IMR-90 (cell line): ENCODE results near the gene BCAP31. TPM values are rescaled to one million over a fixed set of nuclear protein-coding genes. Genes with fewer than 3 reads are reported as not detected.

Source experiments
- ATAC-seq: fragments of 200-7000 bp; cut with Tn5 transposase; 2 replicates; pipeline ENCODE4 v1.9.1; 2020; ENCODE audit warnings: low read depth, mild to moderate bottlenecking, moderate library complexity
- BruUV-seq: library from RNA; stranded (reverse); fragments of 400-500 nt; replicated peaks from 2 replicates; lab custom pipeline; 2021; lab: Mats Ljungman, UMichigan
- CTCF ChIA-PET: fragments of 300-600 bp; formaldehyde crosslinking; extraction: SDS; loops from one replicate; lab custom pipeline; 2021; ENCODE audit warnings: antibody characterized with exemption; lab: Yijun Ruan, JAX
- POLR2A ChIA-PET: fragments of 300-600 bp; sonication (Branson Sonifier 250); formaldehyde crosslinking; loops from one replicate; lab custom pipeline; 2022; ENCODE audit warnings: antibody characterized with exemption; ENCODE audit not compliant: unreplicated experiment; lab: Charles Lee
- DNase-seq: peaks from one replicate; pipeline ENCODE4 v3.0.0; 2013
- H2AFZ ChIP-seq: replicated peaks from 2 replicates; pipeline ENCODE3; 2013; ENCODE audit warnings: low read length, mild to moderate bottlenecking; ENCODE audit not compliant: poor library complexity
- H2AK5ac ChIP-seq: 2 replicates; pipeline ENCODE4 v1.6.1; 2013; ENCODE audit warnings: low read depth, low read length, inconsistent platforms
- H2AK9ac ChIP-seq: replicated peaks from 2 replicates; pipeline ENCODE3; 2013; ENCODE audit warnings: mild to moderate bottlenecking, low read depth, low read length, moderate library complexity; ENCODE audit not compliant: poor library complexity
- H2BK120ac ChIP-seq: 2 replicates; pipeline ENCODE4 v1.6.1; 2013; ENCODE audit warnings: low read depth, low read length, inconsistent platforms
- H2BK15ac ChIP-seq: 3 replicates; pipeline ENCODE4 v1.6.1; 2013; ENCODE audit warnings: low read depth, low read length, inconsistent platforms
- H2BK20ac ChIP-seq: 2 replicates; pipeline ENCODE4 v1.6.1; 2013; ENCODE audit warnings: low read depth, mild to moderate bottlenecking, inconsistent platforms, low read length, moderate library complexity
- H2BK5ac ChIP-seq: 2 replicates; pipeline ENCODE4 v1.6.1; 2013; ENCODE audit warnings: mild to moderate bottlenecking, low read depth, low read length, inconsistent platforms; ENCODE audit not compliant: poor library complexity, severe bottlenecking
- H3K14ac ChIP-seq: replicated peaks from 2 replicates; pipeline ENCODE4 v1.6.1; 2013; ENCODE audit warnings: low read depth, low read length, inconsistent platforms
- H3K18ac ChIP-seq: 2 replicates; pipeline ENCODE4 v1.6.1; 2013; ENCODE audit warnings: low read depth, low read length, control low read depth
- H3K23ac ChIP-seq: 2 replicates; pipeline ENCODE4 v1.6.1; 2013; ENCODE audit warnings: low read depth, low read length, inconsistent platforms
- H3K27ac ChIP-seq: 2 replicates; pipeline ENCODE4 v1.5.1; 2013; ENCODE audit warnings: mild to moderate bottlenecking, control low read depth, low read length; ENCODE audit not compliant: insufficient read depth
- H3K27me3 ChIP-seq: 2 replicates; pipeline ENCODE4 v1.6.1; 2013; ENCODE audit warnings: low read length; ENCODE audit not compliant: control insufficient read depth, insufficient read depth
- H3K36me3 ChIP-seq: 2 replicates; pipeline ENCODE4 v1.6.1; 2013; ENCODE audit warnings: low read length, mixed read lengths; ENCODE audit not compliant: control insufficient read depth, insufficient read depth
- H3K4ac ChIP-seq: 2 replicates; pipeline ENCODE4 v1.6.1; 2013; ENCODE audit warnings: low read depth, low read length, inconsistent platforms
- H3K4me1 ChIP-seq: 2 replicates; pipeline ENCODE4 v1.6.1; 2013; ENCODE audit warnings: low read length, mixed read lengths; ENCODE audit not compliant: control insufficient read depth, insufficient read depth
- H3K4me2 ChIP-seq: 2 replicates; pipeline ENCODE4 v1.6.1; 2013; ENCODE audit warnings: low read depth, mild to moderate bottlenecking, control low read depth, low read length, moderate library complexity
- H3K4me3 ChIP-seq: 2 replicates; pipeline ENCODE4 v1.5.1; 2013; ENCODE audit warnings: low read depth, mild to moderate bottlenecking, control low read depth, low read length, moderate library complexity; ENCODE audit not compliant: insufficient read depth
- H3K56ac ChIP-seq: 2 replicates; pipeline ENCODE4 v1.6.1; 2013; ENCODE audit warnings: low read length, inconsistent platforms; ENCODE audit not compliant: insufficient read depth; ENCODE audit errors: extremely low read depth
- H3K79me1 ChIP-seq, 2 experiments: 2 replicates each; pipeline ENCODE4 v1.6.1; 2013; ENCODE audit warnings: low read length in 2 of 2, inconsistent platforms in 1 of 2, low read depth in 1 of 2
- H3K9ac ChIP-seq: 2 replicates; pipeline ENCODE4 v1.6.1; 2013; ENCODE audit warnings: low read depth, low read length, control low read depth
- H3K9me1 ChIP-seq: 2 replicates; pipeline ENCODE4 v1.6.1; 2013; ENCODE audit warnings: low read length, inconsistent platforms; ENCODE audit not compliant: insufficient read depth
- H3K9me3 ChIP-seq: 2 replicates; pipeline ENCODE4 v1.6.1; 2013; ENCODE audit warnings: low read length; ENCODE audit not compliant: control insufficient read depth, insufficient read depth
- H4K20me1 ChIP-seq: 2 replicates; pipeline ENCODE4 v1.6.1; 2013; ENCODE audit warnings: low read length, inconsistent platforms; ENCODE audit not compliant: insufficient read depth
- H4K5ac ChIP-seq: 2 replicates; pipeline ENCODE4 v1.6.1; 2013; ENCODE audit warnings: mild to moderate bottlenecking, low read depth, low read length, control low read depth
- H4K8ac ChIP-seq, 2 experiments: 2 replicates each; pipeline ENCODE4 v1.6.1; 2013; ENCODE audit warnings: low read depth in 2 of 2, low read length in 2 of 2, control low read depth in 1 of 2, inconsistent platforms in 1 of 2
- H4K91ac ChIP-seq: 2 replicates; pipeline ENCODE4 v1.6.1; 2013; ENCODE audit warnings: low read depth, low read length, inconsistent platforms; ENCODE audit not compliant: insufficient read depth
- BHLHE40 ChIP-seq: fragments of 150-350 bp; IDR thresholded peaks from 2 replicates; pipeline ENCODE4 v1.6.1; 2016; ENCODE audit warnings: mild to moderate bottlenecking, low read depth, low read length
- CEBPB ChIP-seq: IDR thresholded peaks from 2 replicates; pipeline ENCODE4 v1.6.1; 2012; ENCODE audit warnings: low read depth, low read length, improper control_type of control experiment
- CHD1 ChIP-seq: IDR thresholded peaks from 2 replicates; pipeline ENCODE4 v1.6.1; 2012; ENCODE audit warnings: low read depth, low read length, improper control_type of control experiment
- CTCF ChIP-seq: conservative IDR thresholded peaks from 2 replicates; pipeline ENCODE4 v1.5.1; 2012; ENCODE audit warnings: mild to moderate bottlenecking, low read depth, low read length, improper control_type of control experiment
- FOS ChIP-seq: fragments of 150-350 bp; IDR thresholded peaks from 2 replicates; pipeline ENCODE4 v1.6.1; 2016; ENCODE audit warnings: low read depth, low read length
- MAFK ChIP-seq: IDR thresholded peaks from 2 replicates; pipeline ENCODE4 v1.6.1; 2012; ENCODE audit warnings: low read depth, low read length, improper control_type of control experiment
- MAZ ChIP-seq: IDR thresholded peaks from 2 replicates; pipeline ENCODE4 v1.6.1; 2012; ENCODE audit warnings: low read depth, mild to moderate bottlenecking, low read length, improper control_type of control experiment, moderate library complexity, borderline replicate concordance
- MXI1 ChIP-seq: IDR thresholded peaks from 2 replicates; pipeline ENCODE4 v1.6.1; 2012; ENCODE audit warnings: low read depth, mild to moderate bottlenecking, low read length, moderate library complexity, borderline replicate concordance
- POLR2A ChIP-seq: IDR thresholded peaks from 2 replicates; pipeline ENCODE4 v1.6.1; 2012; ENCODE audit warnings: mild to moderate bottlenecking, low read depth, low read length
- RAD21 ChIP-seq: IDR thresholded peaks from 2 replicates; pipeline ENCODE4 v1.6.1; 2012; ENCODE audit warnings: low read length, improper control_type of control experiment
- RCOR1 ChIP-seq: IDR thresholded peaks from 2 replicates; pipeline ENCODE4 v1.6.1; 2012; ENCODE audit warnings: mild to moderate bottlenecking, low read length, improper control_type of control experiment; ENCODE audit not compliant: insufficient replicate concordance
- RFX5 ChIP-seq: IDR thresholded peaks from 2 replicates; pipeline ENCODE4 v1.8.0; 2012; ENCODE audit warnings: low read depth, mild to moderate bottlenecking, low read length, moderate library complexity
- SMC3 ChIP-seq: fragments of 150-350 bp; IDR thresholded peaks from 2 replicates; pipeline ENCODE4 v1.6.1; 2016; ENCODE audit warnings: low read depth, mild to moderate bottlenecking, antibody characterized with exemption, low read length, moderate library complexity
- WGBS, 2 experiments: methylation state at CpG; one replicate each; pipeline versions ENCODE4 v1.1.5 to v1.1.7; 2013; ENCODE audit warnings: missing lambda C conversion rate in 2 of 2; ENCODE audit not compliant: insufficient read length in 1 of 2; ENCODE audit errors: extremely low coverage in 2 of 2; 5-methylcytosine and 5-hydroxymethylcytosine counted together
- dilution Hi-C: fragments of 300-500 bp; cut with HindIII; formaldehyde crosslinking; loops from one replicate; pipeline ENCODE4 v1.14.3; 2018; ENCODE audit warnings: low sequenced_read_pairs; ENCODE audit not compliant: unreplicated experiment
- in situ Hi-C: fragments of 300-500 bp; cut with MboI; formaldehyde crosslinking; loops from 3 replicates; pipeline ENCODE4 v1.14.3; 2019; ENCODE audit warnings: low sequenced_read_pairs, inconsistent platforms, mixed read lengths
- intact Hi-C: fragments of 100-400 bp; cut with micrococcal nuclease; formaldehyde crosslinking; loops from 2 replicates; pipeline ENCODE4 v1.10.0; 2022
- polyA plus RNA-seq, 3 experiments: library from polyadenylated mRNA; depleted of rRNA; stranded (reverse); fragments of >200 nt; gene quantifications; 2 replicates each; pipeline ENCODE4 v1.2.3, GENCODE V29; 2012; ENCODE audit warnings: low replicate concordance in 1 of 3
- total RNA-seq: library from RNA; depleted of rRNA; stranded (reverse); fragments of >200 nt; gene quantifications from 2 replicates; pipeline ENCODE4 v1.2.3, GENCODE V29; 2012
- TF ChIP-seq, protein P1 (sequence below): fragments of 150-350 bp; IDR thresholded peaks from 2 replicates; pipeline ENCODE4 v1.6.1; 2017; ENCODE audit warnings: mild to moderate bottlenecking, antibody characterized with exemption, low read length, low read depth

BCAP31 gene
- total and polyA plus RNA-seq, 2 of the 4 experiments (the other 2 are of a cell fraction): 125 to 244 TPM

DNA sequence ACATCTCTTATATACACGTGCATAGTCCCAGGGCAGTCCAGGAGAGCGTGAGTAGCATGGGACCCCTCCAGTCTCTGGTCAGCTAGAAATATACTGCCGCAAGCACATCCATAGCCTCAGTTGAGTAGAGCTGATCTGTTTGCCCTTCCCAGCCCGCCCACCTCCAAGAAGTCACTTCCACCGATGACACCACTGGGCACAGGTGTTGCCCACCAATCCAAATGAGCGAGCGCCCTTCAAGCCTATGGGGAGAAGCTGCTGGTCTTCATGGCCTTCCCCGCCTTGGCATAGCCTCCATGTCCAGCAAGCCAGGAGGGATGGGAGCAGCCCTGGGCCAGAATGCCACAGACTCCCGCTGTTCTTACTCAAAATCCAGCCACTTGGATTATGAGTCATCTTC lies 67.0 kb downstream of the BCAP31 start:
- no peaks in the 10 kb centered on the region for H3K9me1 ChIP-seq
- DNase-seq (no peak), ATAC-seq (no peak)
- H2BK20ac ChIP-seq: no peak overlapping the region
- BruUV-seq: no TSS peak
- no peak overlapping the region for H2AFZ ChIP-seq
- TF ChIP-seq RFX5: no peak
- TF ChIP-seq RCOR1: no peak
- TF ChIP-seq BHLHE40: no peak
- no peak for TF ChIP-seq MXI1
- no peak for TF ChIP-seq CEBPB
- no peak for TF ChIP-seq FOS
- TF ChIP-seq POLR2A: no peak
- no peak for TF ChIP-seq SMC3
- no peak for TF ChIP-seq CTCF
- no peak for TF ChIP-seq RAD21
- no peak for TF ChIP-seq CHD1
- no peak for TF ChIP-seq MAZ
- no peak for TF ChIP-seq MAFK
- TF ChIP-seq, protein P1, sequence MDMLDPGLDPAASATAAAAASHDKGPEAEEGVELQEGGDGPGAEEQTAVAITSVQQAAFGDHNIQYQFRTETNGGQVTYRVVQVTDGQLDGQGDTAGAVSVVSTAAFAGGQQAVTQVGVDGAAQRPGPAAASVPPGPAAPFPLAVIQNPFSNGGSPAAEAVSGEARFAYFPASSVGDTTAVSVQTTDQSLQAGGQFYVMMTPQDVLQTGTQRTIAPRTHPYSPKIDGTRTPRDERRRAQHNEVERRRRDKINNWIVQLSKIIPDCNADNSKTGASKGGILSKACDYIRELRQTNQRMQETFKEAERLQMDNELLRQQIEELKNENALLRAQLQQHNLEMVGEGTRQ: no peak
- no peak overlapping the region for H3K9ac ChIP-seq
- ChIA-PET POLR2A (no interaction called here), CTCF (no interaction called here)
- intact Hi-C loops: no loop called here
- no peaks in the 10 kb centered on the region for H3K4me1 ChIP-seq
- no peak overlapping the region for H3K18ac ChIP-seq
- H3K79me1 ChIP-seq: no peaks in the 10 kb centered on the region
- no peak overlapping the region for H3K23ac ChIP-seq
- no peak overlapping the region for H3K56ac ChIP-seq
- 80% methylated on average over 2 of the region's 9 CpGs; no CpG with 5 or more reads in 1 of the 2 experiments for WGBS, 2 experiments
- H4K8ac ChIP-seq: no peak overlapping the region
- H3K27ac ChIP-seq: no peak overlapping the region
- H3K36me3 ChIP-seq: no peaks in the 10 kb centered on the region
- no peak overlapping the region for H3K4ac ChIP-seq
- dilution Hi-C loops: no loop called here
- no peak overlapping the region for H2BK5ac ChIP-seq
- no peaks in the 10 kb centered on the region for H4K20me1 ChIP-seq
- H2BK120ac ChIP-seq: no peak overlapping the region
- peaks cover 8% of the 10 kb centered on the region for H3K27me3 ChIP-seq
- no peak overlapping the region for H2AK5ac ChIP-seq
- H3K4me2 ChIP-seq: no peak overlapping the region
- no peak overlapping the region for H2AK9ac ChIP-seq
- no peak overlapping the region for H2BK15ac ChIP-seq
- in situ Hi-C loops: loop anchor here (25.0 kb wide), 1 partner anchor 695 kb away; no protein-coding TSS in a partner anchor
- H4K5ac ChIP-seq: no peak overlapping the region
- no peak overlapping the region for H3K4me3 ChIP-seq
- no peak overlapping the region for H4K91ac ChIP-seq
- no peak overlapping the region for H3K14ac ChIP-seq
- H3K9me3 ChIP-seq: no peaks in the 10 kb centered on the region; the same call in none of the 2 replicates
